GM19240 (cell line): ENCODE results near the gene MYO3B.
"Not testable (repeated sequence)": the region's sequence is repeated elsewhere in the genome, so short reads cannot be mapped to it uniquely, and the experiment has no call there.

Source experiments
- DNase-seq: peaks from one replicate; pipeline ENCODE4 v3.0.0; 2011; ENCODE audit warnings: low spot score; ENCODE audit not compliant: insufficient read length

The MYO3B gene

GRCh38 chr2:170212625-170213280 is 34.8 kb downstream of the MYO3B start:
- DNase-seq: no peak

GRCh38 chr2:170213281-170213625 is 35.3 kb downstream of the MYO3B start:
- DNase-seq: not testable (repeated sequence)

GRCh38 chr2:170213651-170214050 is 35.7 kb downstream of the MYO3B start:
- no peak for DNase-seq

- DNase-seq: no peak
Measured at GRCh38 chr2:170214309-170214948, 36.5 kb downstream of the MYO3B start.

- DNase-seq: no peak
Measured at GRCh38 chr2:170215021-170215420, 37.1 kb downstream of the MYO3B start.

- no peak for DNase-seq
Measured at GRCh38 chr2:170216428-170216827, 38.5 kb downstream of the MYO3B start.

GRCh38 chr2:170216981-170217380 is 39.0 kb downstream of the MYO3B start:
- DNase-seq: no peak

GRCh38 chr2:170217778-170218251 is 39.9 kb downstream of the MYO3B start:
- DNase-seq: no peak

- no peak for DNase-seq
Measured at GRCh38 chr2:170218456-170218855, 40.5 kb downstream of the MYO3B start.

GRCh38 chr2:170218931-170219330 is 41.0 kb downstream of the MYO3B start:
- no peak for DNase-seq

GRCh38 chr2:170221317-170222288 is 43.7 kb downstream of the MYO3B start:
- DNase-seq: no peak

GRCh38 chr2:170222298-170222697 is 44.4 kb downstream of the MYO3B start:
- no peak for DNase-seq

GRCh38 chr2:170222842-170223241 is 44.9 kb downstream of the MYO3B start:
- no peak for DNase-seq

GRCh38 chr2:170224692-170225294 is 46.8 kb downstream of the MYO3B start:
- DNase-seq: no peak

GRCh38 chr2:170226216-170226615 is 48.3 kb downstream of the MYO3B start:
- no peak for DNase-seq

- no peak for DNase-seq
Measured at GRCh38 chr2:170227507-170227947, 49.6 kb downstream of the MYO3B start.

- no peak for DNase-seq
Measured at GRCh38 chr2:170227951-170228350, 50.0 kb downstream of the MYO3B start.

- DNase-seq: no peak
Measured at GRCh38 chr2:170228429-170228828, 50.5 kb downstream of the MYO3B start.

- DNase-seq: no peak
Measured at GRCh38 chr2:170229125-170229524, 51.2 kb downstream of the MYO3B start.

- DNase-seq: no peak
Measured at GRCh38 chr2:170229744-170230143, 51.8 kb downstream of the MYO3B start.

GRCh38 chr2:170235860-170236679 is 58.1 kb downstream of the MYO3B start:
- DNase-seq: no peak
